ENCODE results near the gene MVK. TPM values are rescaled to one million over a fixed set of nuclear protein-coding genes. Genes with fewer than 3 reads are reported as not detected.

MVK gene
- total RNA-seq, 1 experiment from 2014 or later, result 29.8 TPM

GRCh38 chr12:109540526-109541412 lies 32.8 kb upstream of the MVK start:
- no peak overlapping the region for H3K4me3 ChIP-seq
- no peak for DNase-seq
- no peaks in the 10 kb centered on the region; the same call in 1 of the 2 replicates for H3K36me3 ChIP-seq
- no peaks in the 10 kb centered on the region for H3K27me3 ChIP-seq
- no peaks in the 10 kb centered on the region for H3K9me3 ChIP-seq

DNA sequence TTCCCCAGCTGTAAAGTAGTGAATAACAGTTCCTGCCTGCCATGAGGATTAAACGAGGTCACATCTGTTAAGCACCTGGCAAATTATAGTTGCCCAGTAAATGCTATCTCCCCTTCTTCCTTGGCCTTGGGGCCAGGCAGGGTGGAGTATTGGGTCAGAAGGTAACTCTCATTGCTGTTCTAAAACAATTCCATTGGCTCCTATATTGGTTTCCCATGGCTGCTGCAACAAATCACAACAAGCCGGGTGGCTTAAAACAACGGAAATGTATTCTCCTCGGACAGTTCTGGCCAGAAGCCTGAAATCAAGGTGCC lies 32.2 kb upstream of the MVK start:
- Histone ChIP-seq H3K27me3 (no peaks in the 10 kb centered on the region), H3K36me3 (no peaks in the 10 kb centered on the region), H3K9me3 (no peaks in the 10 kb centered on the region), H3K4me3 (no peak overlapping the region)
- no peak for DNase-seq

- no peaks in the 10 kb centered on the region for H3K9me3 ChIP-seq
- peak; percentile 46 for DNase-seq
- H3K36me3 ChIP-seq, result no peaks in the 10 kb centered on the region
- H3K4me3 ChIP-seq, result no peak overlapping the region
- no peaks in the 10 kb centered on the region for H3K27me3 ChIP-seq
These were observed 31.6 kb upstream of the MVK start for GRCh38 chr12:109542014-109542413.

- H3K9me3 ChIP-seq, result no peaks in the 10 kb centered on the region
- H3K4me3 ChIP-seq, result no peak overlapping the region
- H3K36me3 ChIP-seq, result no peaks in the 10 kb centered on the region
- H3K27me3 ChIP-seq, result no peaks in the 10 kb centered on the region
- no peak for DNase-seq
These were observed 30.7 kb upstream of the MVK start for GRCh38 chr12:109542876-109543275.

DNA sequence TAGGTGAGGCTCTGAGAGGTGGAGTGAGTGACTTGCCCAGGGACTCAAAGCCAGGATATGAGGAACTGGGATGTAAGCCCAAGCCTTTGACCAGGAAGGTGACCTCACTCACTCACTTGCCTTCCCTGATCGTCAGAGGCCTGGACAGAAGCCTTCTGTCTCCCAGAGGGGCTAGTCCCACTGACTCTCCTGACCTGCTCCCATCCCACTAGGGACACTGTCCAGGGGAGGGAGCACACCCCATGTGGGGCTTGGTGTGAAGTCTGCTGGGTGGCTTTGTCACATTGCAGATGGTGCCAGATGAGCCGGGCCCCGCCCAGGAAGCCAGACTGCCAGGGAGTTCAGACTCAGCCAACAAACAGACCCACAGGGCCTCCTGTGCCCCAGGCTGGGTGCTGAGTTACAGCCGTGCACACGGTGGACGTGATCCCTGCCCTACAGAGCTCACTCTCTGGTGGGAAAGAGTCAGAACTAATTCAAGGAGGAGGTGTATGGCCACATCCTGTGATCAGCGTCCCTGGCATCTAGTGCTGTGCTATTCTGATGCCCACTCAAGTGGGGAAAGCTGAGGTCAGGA lies 28.6 kb upstream of the MVK start:
- DNase-seq, result peak; percentile 85

GRCh38 chr12:109545826-109546225 lies 27.8 kb upstream of the MVK start:
- Histone ChIP-seq H3K36me3 (no peaks in the 10 kb centered on the region), H3K27me3 (no peaks in the 10 kb centered on the region), H3K4me3 (no peak overlapping the region), H3K9me3 (no peaks in the 10 kb centered on the region)
- DNase-seq, result no peak

More for the DNA sequence above, 28.6 kb upstream of the MVK start:
- H3K36me3 ChIP-seq, result no peaks in the 10 kb centered on the region
- H3K4me3 ChIP-seq, result no peak overlapping the region
- H3K27me3 ChIP-seq, result no peaks in the 10 kb centered on the region
- no peaks in the 10 kb centered on the region for H3K9me3 ChIP-seq

GRCh38 chr12:109547286-109547685 lies 26.3 kb upstream of the MVK start:
- H3K36me3 ChIP-seq, result no peaks in the 10 kb centered on the region
- H3K27me3 ChIP-seq, result no peaks in the 10 kb centered on the region
- DNase-seq, result no peak
- no peaks in the 10 kb centered on the region for H3K9me3 ChIP-seq
- no peak overlapping the region for H3K4me3 ChIP-seq

DNA sequence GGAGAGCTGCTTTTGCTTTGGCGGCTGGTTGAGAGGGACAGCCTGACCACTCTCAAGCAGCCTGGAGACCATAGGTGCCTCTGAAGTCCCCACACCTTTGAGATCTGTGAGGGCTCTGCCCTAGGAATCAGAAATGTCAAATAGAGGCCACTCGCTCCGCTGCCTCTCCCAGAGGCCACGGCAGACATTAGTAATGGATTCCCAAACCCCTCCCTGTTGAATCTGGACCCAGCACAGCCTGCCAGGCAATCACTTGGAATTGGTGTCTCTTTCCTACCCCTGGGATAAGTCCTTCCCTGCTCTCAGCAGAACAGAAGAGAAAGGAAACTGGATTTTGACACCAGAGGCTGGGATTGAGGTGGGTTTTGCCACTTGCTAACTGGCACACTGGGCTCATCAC lies 25.3 kb upstream of the MVK start:
- Histone ChIP-seq H3K9me3 (no peaks in the 10 kb centered on the region), H3K4me3 (no peak overlapping the region), H3K27me3 (no peaks in the 10 kb centered on the region), H3K36me3 (no peaks in the 10 kb centered on the region)
- DNase-seq, result no peak

DNA sequence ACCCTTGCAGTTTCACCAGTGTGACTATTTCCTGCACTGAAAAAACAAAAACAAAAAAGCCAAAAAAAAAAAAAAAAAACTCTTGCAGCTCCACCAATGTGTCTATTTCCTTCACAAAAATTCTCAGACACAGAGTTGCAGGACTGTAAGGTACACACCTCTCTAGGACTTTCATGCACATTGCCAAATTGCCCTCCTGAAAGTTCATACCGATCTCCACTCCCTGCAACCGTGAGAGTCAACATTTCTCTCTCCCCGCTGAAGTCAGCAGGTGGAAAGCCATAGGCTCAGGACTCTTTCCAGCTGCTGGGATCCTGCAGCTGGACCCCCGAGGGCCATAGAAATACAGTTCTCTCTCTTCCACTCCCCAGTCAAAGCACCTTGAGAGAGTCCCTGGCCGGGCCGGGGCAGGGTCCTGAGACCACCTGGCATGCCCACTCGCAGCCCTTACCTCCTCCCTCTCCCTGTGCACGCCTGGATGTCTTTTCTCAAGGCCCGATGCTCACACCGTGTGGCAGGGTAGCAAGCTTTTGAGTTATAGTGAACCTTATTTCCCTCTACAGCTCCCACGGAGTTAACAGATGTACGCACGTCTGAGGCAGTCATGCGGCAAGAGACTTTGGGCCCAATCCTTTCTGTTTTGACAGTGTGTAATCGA lies 23.9 kb upstream of the MVK start:
- DNase-seq, result no peak
- no peaks in the 10 kb centered on the region for H3K36me3 ChIP-seq
- no peaks in the 10 kb centered on the region for H3K9me3 ChIP-seq

DNA sequence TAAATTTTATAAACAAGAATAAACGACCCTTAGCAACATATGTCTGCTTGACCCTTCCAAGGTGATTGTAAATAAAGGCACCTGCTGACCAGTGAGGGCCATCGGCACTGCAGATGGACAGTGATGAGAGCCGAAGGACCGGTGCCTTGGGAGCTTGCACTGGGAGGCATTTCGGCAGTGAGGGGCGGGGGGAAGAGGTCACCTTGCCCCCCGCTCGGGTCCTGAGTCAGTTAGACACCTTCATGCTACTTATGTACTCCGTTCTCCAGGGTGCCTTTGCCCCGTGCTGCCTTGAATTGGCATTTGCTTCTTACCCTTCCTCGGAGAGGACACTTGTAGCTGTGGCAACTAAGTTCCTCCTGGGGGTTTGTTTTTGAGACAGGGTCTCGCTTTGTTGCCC lies 23.3 kb upstream of the MVK start:
- H3K36me3 ChIP-seq, result no peaks in the 10 kb centered on the region
- H3K4me3 ChIP-seq, result no peak overlapping the region
- H3K9me3 ChIP-seq, result no peaks in the 10 kb centered on the region
- no peak for DNase-seq
- no peaks in the 10 kb centered on the region for H3K27me3 ChIP-seq

More for the DNA sequence above, 23.9 kb upstream of the MVK start:
- H3K4me3 ChIP-seq, result no peak overlapping the region
- H3K27me3 ChIP-seq, result no peaks in the 10 kb centered on the region

- Histone ChIP-seq H3K27me3 (no peaks in the 10 kb centered on the region), H3K4me3 (no peak overlapping the region), H3K9me3 (no peaks in the 10 kb centered on the region), H3K36me3 (no peaks in the 10 kb centered on the region)
- no peak for DNase-seq
These were observed 22.5 kb upstream of the MVK start for GRCh38 chr12:109551108-109551507.

GRCh38 chr12:109552971-109553370 lies 20.6 kb upstream of the MVK start:
- Histone ChIP-seq H3K36me3 (no peaks in the 10 kb centered on the region), H3K9me3 (no peaks in the 10 kb centered on the region), H3K4me3 (no peak overlapping the region), H3K27me3 (no peaks in the 10 kb centered on the region)
- no peak for DNase-seq

- no peaks in the 10 kb centered on the region for H3K27me3 ChIP-seq
- H3K9me3 ChIP-seq, result no peaks in the 10 kb centered on the region
- H3K4me3 ChIP-seq, result no peak overlapping the region
- no peaks in the 10 kb centered on the region for H3K36me3 ChIP-seq
- DNase-seq, result peak; percentile 71
These were observed 20.1 kb upstream of the MVK start for GRCh38 chr12:109553483-109553882.

- Histone ChIP-seq H3K27me3 (no peaks in the 10 kb centered on the region), H3K9me3 (no peaks in the 10 kb centered on the region), H3K36me3 (no peaks in the 10 kb centered on the region), H3K4me3 (no peak overlapping the region)
- peak; percentile 31 for DNase-seq
These were observed 19.6 kb upstream of the MVK start for GRCh38 chr12:109553906-109554500.

GRCh38 chr12:109554761-109555160 lies 18.8 kb upstream of the MVK start:
- no peaks in the 10 kb centered on the region for H3K27me3 ChIP-seq
- H3K4me3 ChIP-seq, result no peak overlapping the region
- H3K9me3 ChIP-seq, result no peaks in the 10 kb centered on the region
- DNase-seq, result no peak
- no peaks in the 10 kb centered on the region for H3K36me3 ChIP-seq

DNA sequence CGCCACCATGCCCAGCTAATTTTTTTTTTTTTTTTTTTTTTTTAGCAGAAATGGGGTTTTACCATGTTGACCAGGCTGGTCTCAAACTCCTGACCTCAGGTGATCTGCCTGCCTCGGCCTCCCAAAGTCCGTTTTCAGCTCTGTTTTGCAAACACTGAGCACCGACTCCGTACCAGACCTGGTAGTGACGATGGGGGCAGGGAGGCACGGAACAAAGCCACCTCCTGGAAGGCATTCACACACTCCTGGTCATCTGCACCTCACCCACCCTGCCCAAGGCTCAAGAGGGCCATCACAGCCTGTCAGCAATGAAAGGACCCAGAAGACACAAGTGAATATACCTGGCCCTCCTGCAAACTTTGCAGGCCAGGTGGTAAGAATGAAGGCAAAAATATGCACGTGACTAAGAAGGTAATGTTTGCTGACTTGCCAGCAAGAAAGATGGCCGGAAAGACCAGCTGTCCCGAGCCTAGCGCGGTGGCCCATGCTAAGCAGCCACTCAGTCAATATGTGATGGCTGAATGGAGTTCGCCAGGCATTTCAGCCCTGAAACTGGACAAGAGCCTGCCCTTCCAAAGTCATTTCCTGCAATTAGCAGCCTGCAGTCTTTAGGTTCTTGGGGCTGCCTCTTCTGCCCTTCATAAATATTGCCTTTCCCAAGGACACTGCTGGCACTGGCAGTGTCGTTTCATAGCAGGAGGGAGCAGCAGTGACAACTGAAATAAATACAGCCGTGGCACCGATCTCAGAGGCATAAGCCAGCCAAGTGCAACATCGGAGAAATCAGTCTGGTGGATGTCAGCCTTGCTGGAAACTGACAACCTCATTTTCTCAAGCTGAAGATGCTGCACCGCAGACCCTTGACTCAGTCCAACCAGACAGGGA lies 17.9 kb upstream of the MVK start:
- no peak for DNase-seq
- Histone ChIP-seq H3K36me3 (no peaks in the 10 kb centered on the region), H3K4me3 (no peak overlapping the region), H3K27me3 (no peaks in the 10 kb centered on the region), H3K9me3 (no peaks in the 10 kb centered on the region)

All from MG63 (cell line).